ENCODE measurements around the gene TPRX1.
A peak's percentile ranks its signal among the peaks of the same experiment; 100 is the strongest.
"Not testable (repeated sequence)": the region's sequence is repeated elsewhere in the genome, so short reads cannot be mapped to it uniquely, and the experiment has no call there.

The TPRX1 gene

GRCh38 chr19:47792616-47793015 is 11.7 kb downstream of the TPRX1 start:
- DNase-seq (ENCODE audit: low spot score): no peak
- in situ Hi-C loops (cut with MboI; ENCODE audit: low sequenced_read_pairs, unreplicated experiment): no loop called here
- no peak for TF ChIP-seq CTCF (IDR thresholded peaks at IDR 0.05; ENCODE audit: borderline replicate concordance, control extremely low read depth, extremely low read depth, insufficient read depth, missing control alignments)

- TF ChIP-seq CTCF (IDR thresholded peaks at IDR 0.05; ENCODE audit: borderline replicate concordance, control extremely low read depth, extremely low read depth, insufficient read depth, missing control alignments): peak; percentile 89
- in situ Hi-C loops (cut with MboI; ENCODE audit: low sequenced_read_pairs, unreplicated experiment): no loop called here
- DNase-seq (ENCODE audit: low spot score): peak; percentile 83
These were observed 13.9 kb downstream of the TPRX1 start for GRCh38 chr19:47790398-47790814.

DNA sequence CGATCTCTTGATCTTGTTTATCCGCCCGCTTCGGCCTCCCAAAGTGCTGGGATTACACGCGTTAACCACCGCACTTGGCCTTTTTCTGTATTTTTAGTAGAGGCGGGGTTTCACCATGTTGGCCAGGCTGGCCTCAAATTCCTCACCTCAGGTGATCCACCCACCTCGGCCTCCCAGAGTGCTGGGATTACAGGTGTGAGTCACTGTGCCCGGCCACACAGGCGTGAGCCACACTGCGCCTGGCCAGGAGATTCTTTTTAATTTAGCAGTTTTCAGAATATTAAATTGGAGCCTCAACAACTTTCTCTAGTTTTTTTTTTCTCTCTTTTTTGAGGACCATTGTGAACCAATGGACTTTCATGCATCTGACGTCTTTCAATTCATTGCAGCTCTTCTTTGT is 14.5 kb downstream of the TPRX1 start:
- DNase-seq (ENCODE audit: low spot score); in situ Hi-C loops (cut with MboI; ENCODE audit: low sequenced_read_pairs, unreplicated experiment): not testable (repeated sequence)

DNA sequence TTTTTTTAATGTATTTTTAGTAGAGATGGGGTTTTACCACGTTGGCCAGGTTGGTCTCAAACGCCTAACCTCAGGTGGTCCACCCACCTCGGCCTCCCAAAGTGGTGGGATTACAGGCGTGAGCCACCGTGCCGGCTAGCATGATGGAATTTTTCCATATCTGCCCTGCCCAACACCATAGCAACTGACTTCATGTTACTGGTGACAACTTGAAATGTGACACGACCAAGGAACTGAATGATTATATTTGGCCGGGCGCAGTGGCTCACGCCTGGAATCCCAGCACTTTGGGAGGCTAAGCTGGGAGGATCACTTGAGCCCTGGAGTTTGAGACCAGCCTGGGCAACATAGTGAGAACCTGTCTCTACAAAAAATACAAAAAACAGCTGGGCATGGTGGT is 17.0 kb downstream of the TPRX1 start:
- in situ Hi-C loops (cut with MboI; ENCODE audit: low sequenced_read_pairs, unreplicated experiment): not testable (repeated sequence)

GRCh38 chr19:47786566-47786965 is 17.8 kb downstream of the TPRX1 start:
- in situ Hi-C loops (cut with MboI; ENCODE audit: low sequenced_read_pairs, unreplicated experiment): no loop called here
- no peak for DNase-seq (ENCODE audit: low spot score)
- no peak for TF ChIP-seq CTCF (IDR thresholded peaks at IDR 0.05; ENCODE audit: borderline replicate concordance, control extremely low read depth, extremely low read depth, insufficient read depth, missing control alignments)

More for the DNA sequence above, 17.0 kb downstream of the TPRX1 start:
- not testable (repeated sequence) for DNase-seq (ENCODE audit: low spot score)

DNA sequence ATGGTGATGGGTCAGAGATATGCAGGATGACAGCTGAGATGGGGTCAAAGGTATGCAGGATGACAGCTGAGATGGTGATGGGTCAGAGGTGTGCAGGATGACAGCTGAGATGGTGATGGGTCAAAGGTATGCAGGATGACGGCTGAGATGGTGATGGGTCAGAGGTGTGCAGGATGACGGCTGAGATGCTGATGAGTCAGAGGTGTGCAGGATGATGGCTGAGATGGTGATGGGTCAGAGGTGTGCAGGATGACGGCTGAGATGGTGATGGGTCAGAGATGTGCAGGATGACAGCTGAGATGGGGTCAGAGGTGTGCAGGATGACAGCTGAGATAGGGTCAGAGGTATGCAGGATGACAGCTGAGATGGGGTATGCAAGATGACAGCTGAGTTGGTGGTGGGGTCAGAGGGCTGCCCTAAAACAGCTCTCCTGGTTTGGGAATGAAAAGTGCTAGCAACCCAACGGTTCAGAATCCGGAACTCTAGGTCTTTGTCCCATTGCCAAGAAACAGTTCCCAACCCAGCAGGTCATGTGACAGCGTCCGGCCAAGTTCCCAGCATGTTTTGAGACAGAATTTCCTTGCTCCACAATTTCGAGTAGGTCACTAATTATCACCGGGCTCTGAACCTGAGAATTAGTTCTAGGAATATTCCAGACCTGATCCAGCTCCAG is 22.6 kb downstream of the TPRX1 start:
- no peak for DNase-seq (ENCODE audit: low spot score)
- in situ Hi-C loops (cut with MboI; ENCODE audit: low sequenced_read_pairs, unreplicated experiment): no loop called here

DNA sequence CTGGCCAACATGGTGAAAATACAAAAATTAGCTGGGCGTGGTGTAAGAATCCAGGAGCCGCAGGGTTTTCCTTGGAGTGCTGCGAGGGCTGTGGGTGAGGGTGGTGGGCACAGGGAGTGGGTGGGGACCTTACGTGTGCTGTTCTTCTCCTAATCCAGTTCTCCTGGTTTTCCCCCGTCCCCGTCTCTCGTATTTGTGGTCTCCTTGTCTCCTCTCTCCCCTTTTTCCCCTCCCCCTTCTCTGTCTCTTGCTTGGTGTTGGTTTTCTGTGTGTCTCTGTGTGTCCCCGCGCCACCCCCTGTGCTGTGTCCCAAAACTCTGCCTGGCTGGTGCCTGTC is 24.2 kb downstream of the TPRX1 start:
- no peak for TF ChIP-seq CTCF (IDR thresholded peaks at IDR 0.05; ENCODE audit: borderline replicate concordance, control extremely low read depth, extremely low read depth, insufficient read depth, missing control alignments)
- no peak for DNase-seq (ENCODE audit: low spot score)
- in situ Hi-C loops (cut with MboI; ENCODE audit: low sequenced_read_pairs, unreplicated experiment): no loop called here

More for the DNA sequence above, 22.6 kb downstream of the TPRX1 start:
- TF ChIP-seq CTCF (IDR thresholded peaks at IDR 0.05; ENCODE audit: borderline replicate concordance, control extremely low read depth, extremely low read depth, insufficient read depth, missing control alignments): no peak
